ENCODE measurements around the gene FIZ1.
A peak's percentile ranks its signal among the peaks of the same experiment; 100 is the strongest.

Gene FIZ1

GRCh38 chr19:55614711-55615542 lies 15.6 kb upstream of the FIZ1 start:
- H3K4me3 ChIP-seq (ENCODE audit: low read depth in 1 of 5, low read length in 5 of 5) = no peak overlapping the region
- no peak overlapping the region for H3K9ac ChIP-seq (ENCODE audit: low read length in 5 of 5)
- peaks cover 0 to 2% (median 0%) of the 10 kb centered on the region in 5 donors for H3K9me3 ChIP-seq (ENCODE audit: control insufficient read depth in 5 of 5, low read length in 5 of 5)
- peaks cover 0 to 46% (median 33%) of the 10 kb centered on the region in 5 donors for H3K36me3 ChIP-seq (ENCODE audit: control insufficient read depth in 5 of 5, insufficient read depth in 5 of 5, low read length in 5 of 5)
- peaks cover 0 to 30% (median 18%) of the 10 kb centered on the region in 5 donors for H3K4me1 ChIP-seq (ENCODE audit: control insufficient read depth in 5 of 5, insufficient read depth in 5 of 5, low read length in 5 of 5)
- H3K27ac ChIP-seq (ENCODE audit: low read depth, low read length) = no peak overlapping the region
- H3K27me3 ChIP-seq (ENCODE audit: control insufficient read depth in 5 of 5, insufficient read depth in 4 of 5, low read length in 5 of 5) = no peaks in the 10 kb centered on the region

DNA sequence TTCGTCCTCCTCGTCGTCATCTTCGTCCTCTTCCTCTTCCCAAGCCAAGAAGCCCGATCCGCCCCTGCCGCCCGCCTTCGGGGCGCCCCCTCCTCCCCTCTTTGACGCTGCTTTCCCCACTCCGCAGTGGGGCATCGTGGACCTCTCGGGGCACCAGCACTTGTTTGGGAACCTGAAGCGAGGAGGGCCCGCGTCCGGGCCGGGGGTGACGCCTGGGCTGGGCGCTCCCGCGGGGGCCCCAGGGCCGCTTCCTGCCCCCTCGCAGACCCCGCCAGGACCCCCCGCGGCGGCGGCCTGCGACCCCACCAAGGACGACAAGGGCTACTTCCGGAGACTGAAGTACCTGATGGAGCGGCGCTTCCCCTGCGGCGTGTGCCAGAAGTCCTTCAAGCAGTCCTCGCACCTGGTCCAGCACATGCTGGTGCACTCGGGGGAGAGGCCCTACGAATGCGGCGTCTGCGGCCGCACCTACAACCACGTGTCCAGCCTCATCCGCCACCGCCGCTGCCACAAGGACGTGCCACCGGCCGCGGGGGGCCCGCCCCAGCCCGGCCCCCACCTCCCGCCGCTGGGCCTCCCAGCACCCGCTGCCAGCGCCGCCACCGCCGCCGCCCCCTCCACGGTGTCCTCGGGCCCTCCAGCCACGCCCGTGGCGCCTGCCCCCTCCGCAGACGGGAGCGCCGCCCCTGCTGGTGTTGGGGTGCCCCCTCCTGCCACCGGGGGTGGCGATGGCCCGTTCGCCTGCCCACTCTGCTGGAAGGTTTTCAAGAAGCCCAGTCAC lies 14.8 kb upstream of the FIZ1 start:
- H3K36me3 ChIP-seq (ENCODE audit: control insufficient read depth in 5 of 5, insufficient read depth in 5 of 5, low read length in 5 of 5) = peaks cover 0 to 54% (median 39%) of the 10 kb centered on the region in 5 donors
- H3K4me3 ChIP-seq (ENCODE audit: low read depth in 1 of 5, low read length in 5 of 5) = no peak overlapping the region
- no peak overlapping the region for H3K9ac ChIP-seq (ENCODE audit: low read length in 5 of 5)
- no peaks in the 10 kb centered on the region for H3K27me3 ChIP-seq (ENCODE audit: control insufficient read depth in 5 of 5, insufficient read depth in 4 of 5, low read length in 5 of 5)
- peaks cover 0 to 4% (median 0%) of the 10 kb centered on the region in 5 donors for H3K9me3 ChIP-seq (ENCODE audit: control insufficient read depth in 5 of 5, low read length in 5 of 5)
- peaks cover 0 to 26% (median 11%) of the 10 kb centered on the region in 5 donors for H3K4me1 ChIP-seq (ENCODE audit: control insufficient read depth in 5 of 5, insufficient read depth in 5 of 5, low read length in 5 of 5)
- H3K27ac ChIP-seq (ENCODE audit: low read depth, low read length) = no peak overlapping the region

DNA sequence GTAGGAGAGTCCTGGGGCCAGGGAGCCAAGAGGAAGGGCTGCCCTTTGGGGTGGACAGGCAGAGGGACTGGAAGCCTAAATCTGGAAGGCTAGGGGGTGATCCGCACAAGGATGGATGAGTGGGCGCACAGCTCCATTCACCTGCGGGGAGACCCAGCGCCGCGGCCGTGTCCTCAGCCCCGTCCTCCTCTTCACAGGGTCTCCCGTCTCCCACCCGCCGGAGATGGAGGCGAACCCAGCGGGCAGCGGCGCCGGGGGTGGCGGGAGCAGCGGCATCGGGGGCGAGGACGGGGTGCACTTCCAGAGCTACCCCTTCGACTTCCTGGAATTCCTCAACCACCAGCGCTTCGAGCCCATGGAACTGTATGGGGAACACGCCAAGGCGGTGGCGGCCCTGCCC lies 14.1 kb upstream of the FIZ1 start:
- no peak overlapping the region for H3K27ac ChIP-seq (ENCODE audit: low read depth, low read length)
- peaks cover 0 to 4% (median 0%) of the 10 kb centered on the region in 5 donors for H3K9me3 ChIP-seq (ENCODE audit: control insufficient read depth in 5 of 5, low read length in 5 of 5)
- peaks cover 0 to 20% (median 7%) of the 10 kb centered on the region in 5 donors for H3K4me1 ChIP-seq (ENCODE audit: control insufficient read depth in 5 of 5, insufficient read depth in 5 of 5, low read length in 5 of 5)
- H3K9ac ChIP-seq (ENCODE audit: low read length in 5 of 5) = no peak overlapping the region
- H3K36me3 ChIP-seq (ENCODE audit: control insufficient read depth in 5 of 5, insufficient read depth in 5 of 5, low read length in 5 of 5) = peaks cover 0 to 54% (median 39%) of the 10 kb centered on the region in 5 donors
- H3K4me3 ChIP-seq (ENCODE audit: low read depth in 1 of 5, low read length in 5 of 5) = no peak overlapping the region
- no peaks in the 10 kb centered on the region for H3K27me3 ChIP-seq (ENCODE audit: control insufficient read depth in 5 of 5, insufficient read depth in 4 of 5, low read length in 5 of 5)

DNA sequence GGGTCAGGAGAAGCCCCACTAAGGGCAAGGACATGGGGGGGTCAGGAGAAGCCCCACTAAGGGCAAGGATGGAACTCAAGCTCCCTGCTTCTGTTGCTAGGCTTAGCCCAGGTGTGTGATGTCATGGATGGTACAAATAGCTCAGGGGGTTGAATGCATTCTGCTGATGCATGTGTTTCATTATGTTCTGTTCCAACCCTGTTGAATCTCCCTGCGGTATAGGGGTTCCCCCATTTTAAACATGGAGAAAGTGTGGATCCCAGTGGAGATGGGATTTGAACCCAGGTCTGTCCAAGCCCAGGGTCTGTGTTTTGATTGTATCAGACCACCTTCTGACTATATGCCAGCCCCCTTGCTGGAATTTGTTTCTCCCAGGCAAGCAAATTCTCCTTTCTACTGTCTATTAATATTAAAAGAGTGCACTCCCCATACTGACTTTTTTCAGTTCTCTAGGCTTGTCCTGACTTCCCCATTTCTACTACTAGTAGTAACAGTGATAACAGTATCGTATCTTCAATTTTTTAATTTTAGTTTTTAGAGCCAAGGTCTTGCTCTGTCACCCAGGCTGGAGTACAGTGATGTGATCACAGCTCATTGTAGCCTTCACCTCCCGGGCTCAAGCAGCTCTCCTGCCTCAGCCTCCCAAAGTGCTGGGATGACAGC lies 12.8 kb upstream of the FIZ1 start:
- Histone ChIP-seq H3K9me3 (ENCODE audit: control insufficient read depth in 5 of 5, low read length in 5 of 5) (peaks cover 0 to 4% (median 0%) of the 10 kb centered on the region in 5 donors), H3K9ac (ENCODE audit: low read length in 5 of 5) (peak overlapping the region in 1 of 5 donors; percentile 24), H3K36me3 (ENCODE audit: control insufficient read depth in 5 of 5, insufficient read depth in 5 of 5, low read length in 5 of 5) (peaks cover 0 to 46% (median 32%) of the 10 kb centered on the region in 5 donors), H3K27ac (ENCODE audit: low read depth, low read length) (no peak overlapping the region), H3K4me3 (ENCODE audit: low read depth in 1 of 5, low read length in 5 of 5) (no peak overlapping the region), H3K4me1 (ENCODE audit: control insufficient read depth in 5 of 5, insufficient read depth in 5 of 5, low read length in 5 of 5) (peaks cover 0 to 17% (median 8%) of the 10 kb centered on the region in 5 donors), H3K27me3 (ENCODE audit: control insufficient read depth in 5 of 5, insufficient read depth in 4 of 5, low read length in 5 of 5) (no peaks in the 10 kb centered on the region)

- Histone ChIP-seq H3K4me3 (ENCODE audit: low read depth in 1 of 5, low read length in 5 of 5) (no peak overlapping the region), H3K36me3 (ENCODE audit: control insufficient read depth in 5 of 5, insufficient read depth in 5 of 5, low read length in 5 of 5) (peaks cover 0 to 45% (median 27%) of the 10 kb centered on the region in 5 donors), H3K27ac (ENCODE audit: low read depth, low read length) (no peak overlapping the region), H3K27me3 (ENCODE audit: control insufficient read depth in 5 of 5, insufficient read depth in 4 of 5, low read length in 5 of 5) (no peaks in the 10 kb centered on the region), H3K4me1 (ENCODE audit: control insufficient read depth in 5 of 5, insufficient read depth in 5 of 5, low read length in 5 of 5) (peaks cover 1 to 24% (median 14%) of the 10 kb centered on the region in 5 donors), H3K9ac (ENCODE audit: low read length in 5 of 5) (peak overlapping the region in 1 of 5 donors; percentile 41), H3K9me3 (ENCODE audit: control insufficient read depth in 5 of 5, low read length in 5 of 5) (peaks cover 0 to 4% (median 0%) of the 10 kb centered on the region in 5 donors)
These were observed 12.1 kb upstream of the FIZ1 start for GRCh38 chr19:55611300-55611982.

DNA sequence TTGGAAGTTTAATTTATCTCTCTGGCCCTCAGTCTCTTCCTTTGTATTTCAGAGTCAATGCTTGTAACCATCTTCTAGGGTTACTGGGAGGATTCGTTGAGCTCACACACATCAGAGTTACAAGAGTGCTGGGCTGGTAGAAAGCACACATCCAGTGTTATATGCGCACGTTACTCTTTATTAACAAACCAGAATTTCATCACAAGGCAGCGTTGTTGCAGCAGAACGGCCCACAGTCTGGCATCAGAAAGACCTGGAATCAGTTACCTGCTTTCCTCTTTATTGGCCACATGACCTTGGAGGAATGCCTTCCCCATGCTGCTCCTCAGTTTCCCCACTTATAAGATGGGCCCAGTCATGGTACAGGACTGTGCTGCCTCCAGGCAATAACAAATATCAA lies 10.0 kb upstream of the FIZ1 start:
- Histone ChIP-seq H3K4me1 (ENCODE audit: control insufficient read depth in 5 of 5, insufficient read depth in 5 of 5, low read length in 5 of 5) (peaks cover 3 to 37% (median 28%) of the 10 kb centered on the region in 5 donors), H3K36me3 (ENCODE audit: control insufficient read depth in 5 of 5, insufficient read depth in 5 of 5, low read length in 5 of 5) (peaks cover 0 to 25% (median 12%) of the 10 kb centered on the region in 5 donors), H3K9me3 (ENCODE audit: control insufficient read depth in 5 of 5, low read length in 5 of 5) (peaks cover 0 to 4% (median 0%) of the 10 kb centered on the region in 5 donors), H3K27ac (ENCODE audit: low read depth, low read length) (no peak overlapping the region), H3K27me3 (ENCODE audit: control insufficient read depth in 5 of 5, insufficient read depth in 4 of 5, low read length in 5 of 5) (no peaks in the 10 kb centered on the region), H3K9ac (ENCODE audit: low read length in 5 of 5) (no peak overlapping the region), H3K4me3 (ENCODE audit: low read depth in 1 of 5, low read length in 5 of 5) (no peak overlapping the region)

DNA sequence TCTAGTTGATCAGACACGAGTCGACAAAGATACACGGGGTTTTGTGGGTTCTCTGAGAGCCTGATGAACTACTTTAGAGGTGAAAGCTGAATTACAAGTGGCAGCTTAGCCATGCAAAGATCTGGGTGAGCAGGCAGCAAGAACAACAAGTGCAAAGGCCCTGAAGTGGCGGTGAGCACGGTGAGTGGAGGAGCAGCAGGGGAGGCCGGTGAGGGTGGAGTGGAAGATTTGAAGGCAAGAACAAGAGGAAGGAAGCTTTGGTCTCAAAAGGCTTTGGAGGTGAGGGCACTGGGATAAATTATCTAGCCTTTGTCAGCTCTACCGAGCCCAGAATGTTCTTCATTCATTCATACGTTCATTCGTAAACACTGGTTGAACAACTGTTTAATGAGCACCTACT lies 7.5 kb upstream of the FIZ1 start:
- Histone ChIP-seq H3K36me3 (ENCODE audit: control insufficient read depth in 5 of 5, insufficient read depth in 5 of 5, low read length in 5 of 5) (peaks cover 0 to 29% (median 13%) of the 10 kb centered on the region in 5 donors), H3K4me3 (ENCODE audit: low read depth in 1 of 5, low read length in 5 of 5) (peak overlapping the region in 3 of 5 donors; percentile 90 to 99 (median 90)), H3K27ac (ENCODE audit: low read depth, low read length) (no peak overlapping the region), H3K9me3 (ENCODE audit: control insufficient read depth in 5 of 5, low read length in 5 of 5) (peaks cover 0 to 4% (median 0%) of the 10 kb centered on the region in 5 donors), H3K9ac (ENCODE audit: low read length in 5 of 5) (peak overlapping the region in 3 of 5 donors; percentile 42 to 92 (median 45)), H3K4me1 (ENCODE audit: control insufficient read depth in 5 of 5, insufficient read depth in 5 of 5, low read length in 5 of 5) (peaks cover 3 to 28% (median 24%) of the 10 kb centered on the region in 5 donors), H3K27me3 (ENCODE audit: control insufficient read depth in 5 of 5, insufficient read depth in 4 of 5, low read length in 5 of 5) (no peaks in the 10 kb centered on the region)

DNA sequence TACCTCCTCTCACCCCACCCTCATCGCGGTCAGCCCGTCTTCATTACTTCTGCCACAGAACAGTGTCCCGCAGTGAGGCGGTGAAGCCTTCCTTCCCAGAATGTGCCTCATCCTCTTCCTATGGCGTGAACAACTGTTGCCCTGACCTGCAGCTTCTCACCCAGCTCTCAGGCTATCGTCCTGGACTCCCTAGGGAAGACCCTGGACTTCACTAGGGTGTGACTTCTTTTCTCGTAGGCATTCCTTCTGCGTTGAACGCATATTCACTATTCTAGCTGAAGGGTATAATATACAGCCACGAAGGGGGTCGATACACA lies 7.1 kb upstream of the FIZ1 start:
- peaks cover 0 to 29% (median 13%) of the 10 kb centered on the region in 5 donors for H3K36me3 ChIP-seq (ENCODE audit: control insufficient read depth in 5 of 5, insufficient read depth in 5 of 5, low read length in 5 of 5)
- H3K27me3 ChIP-seq (ENCODE audit: control insufficient read depth in 5 of 5, insufficient read depth in 4 of 5, low read length in 5 of 5) = no peaks in the 10 kb centered on the region
- peaks cover 0 to 4% (median 0%) of the 10 kb centered on the region in 5 donors for H3K9me3 ChIP-seq (ENCODE audit: control insufficient read depth in 5 of 5, low read length in 5 of 5)
- H3K27ac ChIP-seq (ENCODE audit: low read depth, low read length) = peak overlapping the region; percentile 88
- H3K4me1 ChIP-seq (ENCODE audit: control insufficient read depth in 5 of 5, insufficient read depth in 5 of 5, low read length in 5 of 5) = peaks cover 3 to 27% (median 23%) of the 10 kb centered on the region in 5 donors
- peak overlapping the region; percentile 86 to 99 (median 90) for H3K4me3 ChIP-seq (ENCODE audit: low read depth in 1 of 5, low read length in 5 of 5)
- H3K9ac ChIP-seq (ENCODE audit: low read length in 5 of 5) = peak overlapping the region; percentile 42 to 96 (median 87)

Data from subcutaneous abdominal adipose tissue (tissue), 5 donors.